Parietal lobe (tissue), 2 donors: Measurements from ENCODE around the gene STARD3NL. TPM values are rescaled to one million over a fixed set of nuclear protein-coding genes. Genes with fewer than 3 reads are reported as not detected.

Experiments
- small RNA-seq: library from RNA; depleted of rRNA; stranded (forward); fragments of <200 nt; gene quantifications from one replicate; pipeline ENCODE3, GENCODE V24; 2014; ENCODE audit warnings: low replicate concordance
- total RNA-seq: library from RNA; depleted of rRNA; stranded (reverse); fragments of >200 nt; gene quantifications from one replicate; pipeline ENCODE4 v1.2.3, GENCODE V29; 2014

STARD3NL gene, protein sequence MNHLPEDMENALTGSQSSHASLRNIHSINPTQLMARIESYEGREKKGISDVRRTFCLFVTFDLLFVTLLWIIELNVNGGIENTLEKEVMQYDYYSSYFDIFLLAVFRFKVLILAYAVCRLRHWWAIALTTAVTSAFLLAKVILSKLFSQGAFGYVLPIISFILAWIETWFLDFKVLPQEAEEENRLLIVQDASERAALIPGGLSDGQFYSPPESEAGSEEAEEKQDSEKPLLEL
- total RNA-seq: 56.7 TPM

GRCh38 chr7:38178004-38178694, at the start of gene STARD3NL:
STARD3NL (plus strand) TSS chr7:38178245; CDS start chr7:38207505, 29,260 bp downstream.

DNA sequence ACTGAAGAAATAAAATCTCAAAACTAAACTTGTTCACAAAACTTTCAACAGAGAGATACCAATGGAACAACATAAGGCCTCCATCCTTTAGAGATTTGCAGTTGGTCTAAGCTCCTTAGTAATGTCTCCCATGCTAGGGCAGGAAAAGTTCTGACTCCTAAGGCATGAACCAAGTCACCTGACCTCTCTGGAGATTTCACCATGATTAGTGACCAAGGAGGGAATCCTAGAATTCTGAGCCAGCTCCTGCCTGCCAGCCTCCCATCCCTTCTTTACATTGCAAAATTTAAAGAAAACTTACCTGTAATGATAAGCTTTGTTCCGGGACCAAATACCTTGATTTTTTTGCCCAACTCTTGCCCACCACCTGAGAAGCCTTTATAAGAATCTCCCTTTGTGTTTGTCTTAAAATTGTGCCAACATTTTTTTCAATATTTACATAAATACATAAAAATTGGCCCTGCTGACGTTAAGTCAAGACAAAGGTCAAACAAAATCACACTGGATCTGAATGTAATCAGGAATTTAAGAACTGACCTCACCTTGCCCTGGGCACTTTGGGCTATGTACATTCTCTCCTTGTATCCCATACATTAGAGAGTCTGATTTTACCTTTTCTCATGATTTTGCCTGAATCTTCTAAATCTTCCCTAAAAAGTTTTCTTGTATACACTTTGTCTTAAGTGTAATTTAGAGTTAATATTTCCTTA, 95.4 kb downstream of the STARD3NL start, which contains the start of gene TARP:
Gene TARP, minus strand, starts transcription at position 351 of the 710 bp plus-strand sequence.

Small RNA genes within 50 kb of the gene (small RNA-seq; reads per million reads assigned to genes)
- not detected for gene TRGJ1
- not detected for gene TRGJ2
- gene TRGJP: not detected
- gene TRGJP1: not detected
- gene TRGJP2: not detected
